ENCODE data around the gene GPALPP1.

The GPALPP1 gene

DNA sequence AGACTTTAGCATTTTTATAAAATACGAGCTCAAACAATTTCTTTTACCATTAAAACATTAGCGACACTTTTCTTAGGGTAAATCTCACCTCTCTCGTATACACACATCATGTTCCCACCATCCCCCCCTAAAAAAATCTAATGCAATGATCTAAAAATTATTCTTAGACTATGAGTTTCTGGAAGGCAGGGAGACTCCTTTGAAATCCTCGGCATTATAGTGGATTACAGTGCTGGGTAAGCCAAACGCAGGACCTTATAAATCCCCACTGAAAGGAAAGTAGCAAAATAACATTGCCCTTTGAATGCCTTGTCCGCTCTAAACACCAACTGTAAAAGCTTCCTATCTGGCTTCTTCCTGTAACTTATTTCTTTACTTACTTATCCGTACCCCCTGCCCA, 35.1 kb upstream of the GPALPP1 start:
- Histone ChIP-seq H2AK5ac (ENCODE audit: low read depth, low read length) (no peak overlapping the region), H3K9me3 (replicated peaks in 1 of 2; ENCODE audit: control insufficient read depth in 2 of 2, insufficient read depth in 1 of 2, low read depth in 1 of 2, low read length in 2 of 2) (no peaks in the 10 kb centered on the region), H3K23ac (ENCODE audit: low read depth, low read length, poor library complexity) (no peak overlapping the region), H3K36me3 (replicated peaks in 1 of 2; ENCODE audit: control insufficient read depth in 2 of 2, insufficient read depth in 2 of 2, low read length in 2 of 2) (peaks cover 2 to 51% of the 10 kb centered on the region in 2 donors), H2BK15ac (ENCODE audit: low read length) (no peak overlapping the region), H3K9ac (ENCODE audit: low read depth, low read length, poor library complexity) (no peak overlapping the region), H2AFZ (ENCODE audit: low read length) (no peak overlapping the region), H3K4me3 (ENCODE audit: low read length in 2 of 2) (no peak overlapping the region), H3K27ac (replicated peaks; ENCODE audit: low read length) (no peak overlapping the region), H3K4me1 (ENCODE audit: control insufficient read depth in 2 of 2, insufficient read depth in 1 of 2, low read depth in 1 of 2, low read length in 2 of 2) (no peaks in the 10 kb centered on the region), H4K8ac (ENCODE audit: low read depth, low read length) (no peak overlapping the region), H3K4me2 (ENCODE audit: insufficient read depth, low read length, poor library complexity, severe bottlenecking) (no peak overlapping the region), H3K14ac (ENCODE audit: low read length) (no peak overlapping the region), H3K4ac (ENCODE audit: low read length) (no peak overlapping the region), H2BK5ac (ENCODE audit: low read length) (no peak overlapping the region), H3K79me1 (ENCODE audit: low read depth, low read length) (no peaks in the 10 kb centered on the region), H3K27me3 (ENCODE audit: control insufficient read depth in 3 of 3, insufficient read depth in 3 of 3, low read depth in 1 of 3, low read length in 3 of 3) (no peaks in the 10 kb centered on the region), H2BK120ac (ENCODE audit: low read depth, low read length) (no peak overlapping the region), H2BK12ac (ENCODE audit: low read length) (no peak overlapping the region), H3K18ac (ENCODE audit: low read length) (no peak overlapping the region), H4K91ac (ENCODE audit: low read depth, low read length, poor library complexity) (no peak overlapping the region)
- no peak for DNase-seq (ENCODE audit: low spot score)
- WGBS, 2 donors (ENCODE audit: extremely low coverage in 2 of 2, insufficient read length in 2 of 2, insufficient replicate concordance in 1 of 2) = 100% methylated on average over 2 of the region's 7 CpGs; no CpG with 5 or more reads in 1 of the 2 donors

- H3K4me3 ChIP-seq (ENCODE audit: low read length in 2 of 2) = no peak overlapping the region
- H3K9ac ChIP-seq (ENCODE audit: low read depth, low read length, poor library complexity) = no peak overlapping the region
- no peak overlapping the region for H3K4me2 ChIP-seq (ENCODE audit: insufficient read depth, low read length, poor library complexity, severe bottlenecking)
- H3K9me3 ChIP-seq (replicated peaks in 1 of 2; ENCODE audit: control insufficient read depth in 2 of 2, insufficient read depth in 1 of 2, low read depth in 1 of 2, low read length in 2 of 2) = no peaks in the 10 kb centered on the region
- H2AK5ac ChIP-seq (ENCODE audit: low read depth, low read length) = no peak overlapping the region
- no peaks in the 10 kb centered on the region for H3K79me1 ChIP-seq (ENCODE audit: low read depth, low read length)
- no peak overlapping the region for H3K23ac ChIP-seq (ENCODE audit: low read depth, low read length, poor library complexity)
- no peaks in the 10 kb centered on the region for H3K27me3 ChIP-seq (ENCODE audit: control insufficient read depth in 3 of 3, insufficient read depth in 3 of 3, low read depth in 1 of 3, low read length in 3 of 3)
- H3K27ac ChIP-seq (replicated peaks; ENCODE audit: low read length) = no peak overlapping the region
- H2BK120ac ChIP-seq (ENCODE audit: low read depth, low read length) = no peak overlapping the region
- DNase-seq (ENCODE audit: low spot score) = no peak
- no peak overlapping the region for H4K91ac ChIP-seq (ENCODE audit: low read depth, low read length, poor library complexity)
- peaks cover 2 to 47% of the 10 kb centered on the region in 2 donors for H3K36me3 ChIP-seq (replicated peaks in 1 of 2; ENCODE audit: control insufficient read depth in 2 of 2, insufficient read depth in 2 of 2, low read length in 2 of 2)
- H2BK12ac ChIP-seq (ENCODE audit: low read length) = no peak overlapping the region
- H2AFZ ChIP-seq (ENCODE audit: low read length) = no peak overlapping the region
- H3K14ac ChIP-seq (ENCODE audit: low read length) = no peak overlapping the region
- H2BK5ac ChIP-seq (ENCODE audit: low read length) = no peak overlapping the region
- H3K4me1 ChIP-seq (ENCODE audit: control insufficient read depth in 2 of 2, insufficient read depth in 1 of 2, low read depth in 1 of 2, low read length in 2 of 2) = no peaks in the 10 kb centered on the region
- H3K4ac ChIP-seq (ENCODE audit: low read length) = no peak overlapping the region
- no peak overlapping the region for H2BK15ac ChIP-seq (ENCODE audit: low read length)
- H3K18ac ChIP-seq (ENCODE audit: low read length) = no peak overlapping the region
- H4K8ac ChIP-seq (ENCODE audit: low read depth, low read length) = no peak overlapping the region
- no CpG with 5 or more reads among the region's 3 CpGs for WGBS, 2 donors (ENCODE audit: extremely low coverage in 2 of 2, insufficient read length in 2 of 2, insufficient replicate concordance in 1 of 2)
These were observed 33.9 kb upstream of the GPALPP1 start for GRCh38 chr13:44955406-44955805.

GRCh38 chr13:44961997-44962396, 27.3 kb upstream of the GPALPP1 start:
- WGBS, 2 donors (ENCODE audit: extremely low coverage in 2 of 2, insufficient read length in 2 of 2, insufficient replicate concordance in 1 of 2) = no CpG with 5 or more reads among the region's 2 CpGs
- Histone ChIP-seq H2AK5ac (ENCODE audit: low read depth, low read length) (no peak overlapping the region), H3K36me3 (replicated peaks in 1 of 2; ENCODE audit: control insufficient read depth in 2 of 2, insufficient read depth in 2 of 2, low read length in 2 of 2) (peaks cover 13 to 89% of the 10 kb centered on the region in 2 donors), H4K8ac (ENCODE audit: low read depth, low read length) (no peak overlapping the region), H2BK15ac (ENCODE audit: low read length) (no peak overlapping the region), H3K23ac (ENCODE audit: low read depth, low read length, poor library complexity) (no peak overlapping the region), H3K9me3 (replicated peaks in 1 of 2; ENCODE audit: control insufficient read depth in 2 of 2, insufficient read depth in 1 of 2, low read depth in 1 of 2, low read length in 2 of 2) (peaks cover 5 to 34% of the 10 kb centered on the region in 2 donors), H3K27me3 (ENCODE audit: control insufficient read depth in 3 of 3, insufficient read depth in 3 of 3, low read depth in 1 of 3, low read length in 3 of 3) (no peaks in the 10 kb centered on the region), H3K4me3 (ENCODE audit: low read length in 2 of 2) (no peak overlapping the region), H3K18ac (ENCODE audit: low read length) (no peak overlapping the region), H3K79me1 (ENCODE audit: low read depth, low read length) (no peaks in the 10 kb centered on the region), H3K27ac (replicated peaks; ENCODE audit: low read length) (no peak overlapping the region), H3K4ac (ENCODE audit: low read length) (no peak overlapping the region), H2BK120ac (ENCODE audit: low read depth, low read length) (no peak overlapping the region), H3K4me2 (ENCODE audit: insufficient read depth, low read length, poor library complexity, severe bottlenecking) (no peak overlapping the region), H4K91ac (ENCODE audit: low read depth, low read length, poor library complexity) (no peak overlapping the region), H3K14ac (ENCODE audit: low read length) (no peak overlapping the region), H2AFZ (ENCODE audit: low read length) (no peak overlapping the region), H3K9ac (ENCODE audit: low read depth, low read length, poor library complexity) (no peak overlapping the region), H3K4me1 (ENCODE audit: control insufficient read depth in 2 of 2, insufficient read depth in 1 of 2, low read depth in 1 of 2, low read length in 2 of 2) (no peaks in the 10 kb centered on the region), H2BK12ac (ENCODE audit: low read length) (no peak overlapping the region), H2BK5ac (ENCODE audit: low read length) (no peak overlapping the region)
- no peak for DNase-seq (ENCODE audit: low spot score)

DNA sequence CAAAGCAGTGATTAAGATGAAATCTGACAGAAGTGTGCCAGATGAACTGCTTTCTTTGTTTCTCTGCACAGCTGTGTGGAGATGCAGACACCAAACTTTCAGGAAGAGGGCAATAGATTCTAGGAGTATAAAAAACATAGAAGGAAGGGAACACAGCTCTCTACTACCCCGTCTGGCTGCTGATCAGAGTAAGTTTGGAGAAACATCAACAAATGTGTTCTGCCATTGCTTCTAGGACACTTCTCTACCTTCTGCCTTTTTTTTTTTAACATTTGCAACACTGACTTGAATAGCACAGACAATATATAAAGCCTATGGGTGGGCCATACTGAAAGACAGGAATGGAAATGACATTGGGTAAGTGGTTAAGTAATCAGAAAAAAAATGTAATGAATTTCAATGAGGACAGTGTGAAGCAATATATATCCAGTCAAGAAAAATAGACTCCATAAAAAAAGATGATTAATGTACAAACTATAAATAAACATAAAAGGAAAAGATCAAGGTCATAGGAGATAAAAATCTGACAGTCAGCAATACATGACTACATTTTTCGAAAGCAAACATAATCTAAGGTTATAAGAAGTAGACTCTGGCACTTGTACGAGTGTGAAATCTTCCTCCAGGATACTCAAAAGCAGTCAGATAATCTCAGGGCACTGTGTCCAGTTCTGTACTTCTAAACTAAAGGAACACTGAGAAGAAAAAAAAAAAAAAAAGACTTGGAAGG, 21.5 kb upstream of the GPALPP1 start:
- H3K18ac ChIP-seq (ENCODE audit: low read length) = no peak overlapping the region
- no peak overlapping the region for H3K4me2 ChIP-seq (ENCODE audit: insufficient read depth, low read length, poor library complexity, severe bottlenecking)
- no peaks in the 10 kb centered on the region for H3K79me1 ChIP-seq (ENCODE audit: low read depth, low read length)
- H3K9me3 ChIP-seq (replicated peaks in 1 of 2; ENCODE audit: control insufficient read depth in 2 of 2, insufficient read depth in 1 of 2, low read depth in 1 of 2, low read length in 2 of 2) = peaks cover 0 to 15% of the 10 kb centered on the region in 2 donors
- DNase-seq (ENCODE audit: low spot score) = no peak
- no peak overlapping the region for H2BK120ac ChIP-seq (ENCODE audit: low read depth, low read length)
- H3K23ac ChIP-seq (ENCODE audit: low read depth, low read length, poor library complexity) = no peak overlapping the region
- H3K4me3 ChIP-seq (ENCODE audit: low read length in 2 of 2) = no peak overlapping the region
- H3K4me1 ChIP-seq (ENCODE audit: control insufficient read depth in 2 of 2, insufficient read depth in 1 of 2, low read depth in 1 of 2, low read length in 2 of 2) = peaks cover 2 to 3% of the 10 kb centered on the region in 2 donors
- peaks cover 9 to 78% of the 10 kb centered on the region in 2 donors for H3K36me3 ChIP-seq (replicated peaks in 1 of 2; ENCODE audit: control insufficient read depth in 2 of 2, insufficient read depth in 2 of 2, low read length in 2 of 2)
- no peak overlapping the region for H2BK15ac ChIP-seq (ENCODE audit: low read length)
- H4K8ac ChIP-seq (ENCODE audit: low read depth, low read length) = no peak overlapping the region
- H3K27ac ChIP-seq (replicated peaks; ENCODE audit: low read length) = no peak overlapping the region
- no peak overlapping the region for H2AK5ac ChIP-seq (ENCODE audit: low read depth, low read length)
- no peak overlapping the region for H2BK12ac ChIP-seq (ENCODE audit: low read length)
- no peak overlapping the region for H3K4ac ChIP-seq (ENCODE audit: low read length)
- no peak overlapping the region for H3K14ac ChIP-seq (ENCODE audit: low read length)
- WGBS, 2 donors (ENCODE audit: extremely low coverage in 2 of 2, insufficient read length in 2 of 2, insufficient replicate concordance in 1 of 2) = no CpG with 5 or more reads among the region's 3 CpGs
- no peak overlapping the region for H2BK5ac ChIP-seq (ENCODE audit: low read length)
- no peak overlapping the region for H4K91ac ChIP-seq (ENCODE audit: low read depth, low read length, poor library complexity)
- no peaks in the 10 kb centered on the region for H3K27me3 ChIP-seq (ENCODE audit: control insufficient read depth in 3 of 3, insufficient read depth in 3 of 3, low read depth in 1 of 3, low read length in 3 of 3)
- no peak overlapping the region for H2AFZ ChIP-seq (ENCODE audit: low read length)
- H3K9ac ChIP-seq (ENCODE audit: low read depth, low read length, poor library complexity) = no peak overlapping the region

All from neuronal stem cell (in vitro differentiated cells).